Glutamatergic neuron (in vitro differentiated cells): ENCODE results near the gene OR2A7. TPM values are rescaled to one million over a fixed set of nuclear protein-coding genes. Genes with fewer than 3 reads are reported as not detected.
"Not testable (repeated sequence)": the region's sequence is repeated elsewhere in the genome, so short reads cannot be mapped to it uniquely, and the experiment has no call there.

Experiments used
- DNase-seq: peaks from one replicate; pipeline ENCODE4 v3.0.0; 2022
- H3K27ac Mint-ChIP-seq: one replicate; pipeline ENCODE4 v1.8.0; 2020; ENCODE audit warnings: mild to moderate bottlenecking, mixed read lengths, inconsistent platforms; ENCODE audit not compliant: unreplicated experiment
- H3K27me3 Mint-ChIP-seq: one replicate; pipeline ENCODE4 v1.8.0; 2020; ENCODE audit warnings: mild to moderate bottlenecking, moderate library complexity, mixed read lengths, inconsistent platforms; ENCODE audit not compliant: unreplicated experiment
- H3K36me3 Mint-ChIP-seq: one replicate; pipeline ENCODE4 v1.8.0; 2020; ENCODE audit warnings: mild to moderate bottlenecking, mixed read lengths, inconsistent platforms; ENCODE audit not compliant: unreplicated experiment
- H3K4me1 Mint-ChIP-seq: one replicate; pipeline ENCODE4 v1.8.0; 2020; ENCODE audit warnings: mild to moderate bottlenecking, low read depth, mixed read lengths, inconsistent platforms; ENCODE audit not compliant: unreplicated experiment
- H3K4me3 Mint-ChIP-seq: one replicate; pipeline ENCODE4 v1.8.0; 2020; ENCODE audit warnings: mild to moderate bottlenecking, mixed read lengths, inconsistent platforms; ENCODE audit not compliant: unreplicated experiment
- H3K9me3 Mint-ChIP-seq: one replicate; pipeline ENCODE4 v1.8.0; 2020; ENCODE audit warnings: mild to moderate bottlenecking, moderate library complexity, mixed read lengths, inconsistent platforms; ENCODE audit not compliant: unreplicated experiment
- CTCF ChIP-seq: fragments of 200-600 bp; sonication (generic); IDR thresholded peaks from one replicate; pipeline ENCODE4 v1.5.0; 2021; ENCODE audit not compliant: partially characterized antibody, unreplicated experiment
- total RNA-seq: library from RNA; stranded (reverse); fragmentation: NEBNext Ultra II Directional; extraction: Animal tissue kit (Norgen Biotek cat#: 25700); gene quantifications from one replicate; pipeline ENCODE4 v1.2.1, GENCODE V29; 2021; ENCODE audit not compliant: unreplicated experiment

The OR2A7 gene
- total RNA-seq, 1 donor from 2014 or later: 0.22 TPM

- not testable (repeated sequence) for DNase-seq, H3K27me3 Mint-ChIP-seq, H3K36me3 Mint-ChIP-seq
These were observed 19.1 kb upstream of the OR2A7 start for GRCh38 chr7:144283716-144284115.

GRCh38 chr7:144282490-144282889 is 17.9 kb upstream of the OR2A7 start:
- not testable (repeated sequence) for H3K27ac Mint-ChIP-seq, DNase-seq, H3K4me1 Mint-ChIP-seq, H3K27me3 Mint-ChIP-seq, H3K9me3 Mint-ChIP-seq, H3K36me3 Mint-ChIP-seq, H3K4me3 Mint-ChIP-seq

More at GRCh38 chr7:144283716-144284115, 19.1 kb upstream of the OR2A7 start:
- H3K27ac Mint-ChIP-seq, H3K9me3 Mint-ChIP-seq, H3K4me3 Mint-ChIP-seq, H3K4me1 Mint-ChIP-seq: not testable (repeated sequence)

GRCh38 chr7:144281981-144282380 is 17.4 kb upstream of the OR2A7 start:
- not testable (repeated sequence) for H3K27ac Mint-ChIP-seq, H3K4me3 Mint-ChIP-seq, H3K4me1 Mint-ChIP-seq, DNase-seq, H3K36me3 Mint-ChIP-seq, H3K9me3 Mint-ChIP-seq, H3K27me3 Mint-ChIP-seq

GRCh38 chr7:144280010-144280409 is 15.4 kb upstream of the OR2A7 start:
- not testable (repeated sequence) for H3K36me3 Mint-ChIP-seq, H3K9me3 Mint-ChIP-seq, H3K27me3 Mint-ChIP-seq, DNase-seq, H3K4me1 Mint-ChIP-seq, H3K27ac Mint-ChIP-seq, H3K4me3 Mint-ChIP-seq

GRCh38 chr7:144275281-144275680 is 10.7 kb upstream of the OR2A7 start:
- not testable (repeated sequence) for H3K4me3 Mint-ChIP-seq, H3K4me1 Mint-ChIP-seq, H3K27me3 Mint-ChIP-seq

GRCh38 chr7:144269188-144269587 is 4.6 kb upstream of the OR2A7 start, which contains the start of gene CTAGE8:
Gene CTAGE8 (minus strand): TSS chr7:144269288. CDS start chr7:144269250, 38 bp downstream.
- H3K36me3 Mint-ChIP-seq, H3K27me3 Mint-ChIP-seq, H3K9me3 Mint-ChIP-seq, H3K27ac Mint-ChIP-seq, H3K4me3 Mint-ChIP-seq, DNase-seq, H3K4me1 Mint-ChIP-seq: not testable (repeated sequence)

More at GRCh38 chr7:144275281-144275680, 10.7 kb upstream of the OR2A7 start:
- H3K27ac Mint-ChIP-seq, DNase-seq, H3K36me3 Mint-ChIP-seq, H3K9me3 Mint-ChIP-seq: not testable (repeated sequence)

- not testable (repeated sequence) for DNase-seq, H3K27ac Mint-ChIP-seq, H3K4me3 Mint-ChIP-seq, H3K9me3 Mint-ChIP-seq, H3K36me3 Mint-ChIP-seq, H3K4me1 Mint-ChIP-seq, H3K27me3 Mint-ChIP-seq
These were observed 2.5 kb downstream of the OR2A7 start for GRCh38 chr7:144262128-144262527.

GRCh38 chr7:144259067-144259466 is 5.5 kb downstream of the OR2A7 start:
- not testable (repeated sequence) for H3K36me3 Mint-ChIP-seq, H3K4me1 Mint-ChIP-seq, H3K27ac Mint-ChIP-seq, H3K27me3 Mint-ChIP-seq, H3K4me3 Mint-ChIP-seq, DNase-seq, H3K9me3 Mint-ChIP-seq

GRCh38 chr7:144256112-144256511 is 8.5 kb downstream of the OR2A7 start:
- H3K9me3 Mint-ChIP-seq: no peaks in the 10 kb centered on the region
- peaks cover 4% of the 10 kb centered on the region for H3K4me1 Mint-ChIP-seq
- H3K4me3 Mint-ChIP-seq: no peak overlapping the region
- no peaks in the 10 kb centered on the region for H3K27me3 Mint-ChIP-seq
- no peak overlapping the region for H3K27ac Mint-ChIP-seq
- no peak for TF ChIP-seq CTCF
- no peak for DNase-seq
- H3K36me3 Mint-ChIP-seq: no peaks in the 10 kb centered on the region
